HepG2 (cell line): ENCODE results near the gene HTD2. TPM values are rescaled to one million over a fixed set of nuclear protein-coding genes. Genes with fewer than 3 reads are reported as not detected.

Source experiments
- ATAC-seq: fragments of 200-7000 bp; cut with Tn5 transposase; 3 replicates; pipeline ENCODE4 v1.9.1; 2020; ENCODE audit warnings: mild to moderate bottlenecking, moderate library complexity
- BruUV-seq: library from RNA; stranded (reverse); fragments of 400-500 nt; replicated peaks from 2 replicates; lab custom pipeline; 2021; lab: Mats Ljungman, UMichigan
- CTCF ChIA-PET: fragments of 300-600 bp; formaldehyde crosslinking; extraction: SDS; loops from one replicate; lab custom pipeline; 2021; ENCODE audit warnings: low total read pairs, inconsistent platforms, low intra/inter-chr PET ratio; lab: Yijun Ruan, JAX
- POLR2A ChIA-PET: fragments of 350-600 bp; sonication (Branson Sonifier 250); formaldehyde crosslinking; loops from one replicate; lab custom pipeline; 2020; ENCODE audit warnings: antibody characterized with exemption, inconsistent platforms; lab: Yijun Ruan, JAX
- DNase-seq: peaks from one replicate; pipeline ENCODE4 v3.0.0-alpha.2; 2015; ENCODE audit warnings: low spot score
- FAIRE-seq: peaks from 3 replicates; lab custom pipeline; 2011; peaks lifted over from hg19 to GRCh38; lab: Jason Lieb, UNC
- H2AFZ ChIP-seq: one replicate; pipeline ENCODE4 v1.6.1; 2011; ENCODE audit warnings: low read length, inconsistent platforms
- H3K27ac ChIP-seq: fragments of 300-600 bp; 3 replicates; pipeline ENCODE4 v1.8.0; 2011; ENCODE audit warnings: mixed run types, mild to moderate bottlenecking, mixed read lengths, low read length, inconsistent platforms; ENCODE audit not compliant: insufficient read depth; ENCODE audit errors: extremely low read length
- H3K27me3 ChIP-seq, 2 experiments: fragments of 200-600 bp in 1 of 2; 2 replicates in 1 of 2; 3 replicates in 1 of 2; pipeline versions ENCODE4 v1.6.0 to v1.8.0; 2011; ENCODE audit warnings: low read length in 2 of 2, mild to moderate bottlenecking in 2 of 2, moderate library complexity in 2 of 2, inconsistent platforms in 1 of 2; ENCODE audit not compliant: insufficient read depth in 2 of 2, control insufficient read depth in 1 of 2
- H3K36me3 ChIP-seq, 2 experiments: fragments of 200-600 bp in 1 of 2; replicated peaks in 1 of 2; 2 replicates in 1 of 2; 3 replicates in 1 of 2; pipeline versions ENCODE4 v1.5.1 to v1.8.0; 2011; ENCODE audit warnings: low read length in 2 of 2, inconsistent platforms in 1 of 2; ENCODE audit not compliant: insufficient read depth in 2 of 2, control insufficient read depth in 1 of 2
- H3K4me1 ChIP-seq: 2 replicates; pipeline ENCODE4 v1.5.1; 2012; ENCODE audit warnings: low read length, inconsistent platforms; ENCODE audit not compliant: insufficient read depth
- H3K4me2 ChIP-seq: 2 replicates; pipeline ENCODE4 v1.6.0; 2011; ENCODE audit warnings: low read depth, low read length, inconsistent platforms
- H3K4me3 ChIP-seq, 3 experiments: fragments of 200-600 bp in 1 of 3; sonication (generic), shearing (Covaris generic) in 1 of 3; replicated peaks in 1 of 3; 2 replicates each; pipeline ENCODE4 v1.5.1; 2011 to 2016; ENCODE audit warnings: low read length in 3 of 3, inconsistent platforms in 2 of 3, low read depth in 2 of 3, mild to moderate bottlenecking in 2 of 3, control low read depth in 1 of 3, mixed read lengths in 1 of 3; ENCODE audit not compliant: insufficient read depth in 1 of 3
- H3K79me2 ChIP-seq: one replicate; pipeline ENCODE4 v1.6.1; 2011; ENCODE audit warnings: low read length, inconsistent platforms; ENCODE audit not compliant: insufficient read depth
- H3K9ac ChIP-seq: 2 replicates; pipeline ENCODE4 v1.6.0; 2011; ENCODE audit warnings: mild to moderate bottlenecking, low read depth, low read length, inconsistent platforms; ENCODE audit not compliant: insufficient read depth
- H3K9me3 ChIP-seq: 2 replicates; pipeline ENCODE4 v1.5.1; 2012; ENCODE audit warnings: mild to moderate bottlenecking, low read length
- H4K20me1 ChIP-seq: 2 replicates; pipeline ENCODE4 v1.6.0; 2011; ENCODE audit warnings: inconsistent platforms, mild to moderate bottlenecking, low read length, moderate library complexity; ENCODE audit not compliant: insufficient read depth
- AKAP8 ChIP-seq: sonication (generic); formaldehyde crosslinking; IDR thresholded peaks from 2 replicates; pipeline ENCODE4 v1.5.1; 2020; ENCODE audit warnings: mild to moderate bottlenecking, missing genetic modification reagents
- GABPA ChIP-seq, 2 experiments: IDR thresholded peaks; 2 replicates each; pipeline ENCODE4 v1.6.1; 2011 to 2016; ENCODE audit warnings: low read depth in 2 of 2, low read length in 1 of 2, missing biosample characterization in 1 of 2, missing genetic modification characterization in 1 of 2
- GABPB1 ChIP-seq: IDR thresholded peaks from 2 replicates; pipeline ENCODE4 v1.6.1; 2016; ENCODE audit warnings: mild to moderate bottlenecking, missing genetic modification reagents, moderate library complexity, missing compliant biosample characterization
- NFE2L2 ChIP-seq: fragments of 150-350 bp; IDR thresholded peaks from 2 replicates; pipeline ENCODE4 v1.6.1; 2014; ENCODE audit warnings: low read length
- SRSF9 ChIP-seq: fragments of 200-400 bp; formaldehyde crosslinking; IDR thresholded peaks from 2 replicates; pipeline ENCODE4 v1.6.1; 2018; ENCODE audit warnings: borderline replicate concordance, mild to moderate bottlenecking, low read depth, low read length; ENCODE audit not compliant: insufficient read depth, poor library complexity, severe bottlenecking
- ZNF30 ChIP-seq: sonication (generic); formaldehyde crosslinking; IDR thresholded peaks from 2 replicates; pipeline ENCODE4 v1.5.0; 2020; ENCODE audit warnings: mild to moderate bottlenecking, missing genetic modification reagents
- ZNF34 ChIP-seq: sonication (generic); formaldehyde crosslinking; IDR thresholded peaks from 2 replicates; pipeline ENCODE4 v1.4.0; 2020; ENCODE audit warnings: mild to moderate bottlenecking, missing genetic modification reagents, borderline replicate concordance
- ZNF550 ChIP-seq: sonication (generic); formaldehyde crosslinking; IDR thresholded peaks from 2 replicates; pipeline ENCODE4 v1.4.0; 2020; ENCODE audit warnings: mild to moderate bottlenecking, missing genetic modification reagents, borderline replicate concordance
- WGBS: methylation state at CpG from one replicate; pipeline ENCODE4 v1.1.6; 2017; ENCODE audit warnings: low lambda C conversion rate; 5-methylcytosine and 5-hydroxymethylcytosine counted together
- in situ Hi-C: cut with HindIII; loops from 2 replicates; pipeline ENCODE4 v1.10.0; 2017; ENCODE audit warnings: low pct_unique_long_range_greater_than_20kb; ENCODE audit not compliant: extremely low pct_ligation_motif_present
- intact Hi-C: fragments of 100-400 bp; cut with micrococcal nuclease; formaldehyde crosslinking; loops from one replicate; pipeline ENCODE4 v1.10.0; 2022; ENCODE audit not compliant: unreplicated experiment
- polyA plus RNA-seq, 8 experiments: library from polyadenylated mRNA; depleted of rRNA in 3 of 8; stranded (reverse) in 7 of 8; unstranded in 1 of 8; fragments of >200 nt; fragmentation: Illumina TruSeq in 4 of 8; extraction: Trizol in 4 of 8; gene quantifications; 2 replicates each; pipeline versions ENCODE4 v1.2.1 to v1.2.3, GENCODE V29; 2011 to 2016; ENCODE audit warnings: low read depth in 4 of 8, missing spikeins in 1 of 8, mixed read lengths in 1 of 8; ENCODE audit not compliant: insufficient read depth in 1 of 8
- total RNA-seq, 5 experiments: library from RNA; depleted of rRNA; stranded (reverse); fragments of >200 nt; fragmentation: Illumina TruSeq; extraction: Trizol; gene quantifications; 2 replicates each; pipeline ENCODE4 v1.2.3, GENCODE V29; 2016; ENCODE audit warnings: low read depth in 1 of 5
- TF ChIP-seq, protein P1 (sequence below): sonication (generic); formaldehyde crosslinking; conservative IDR thresholded peaks from 2 replicates; pipeline ENCODE4 v1.8.0; 2022; ENCODE audit warnings: mild to moderate bottlenecking, moderate library complexity, missing genetic modification reagents
- TF ChIP-seq, protein P2 (sequence below): sonication (generic); formaldehyde crosslinking; IDR thresholded peaks from 2 replicates; pipeline ENCODE4 v1.5.0; 2020; ENCODE audit warnings: missing genetic modification reagents
- TF ChIP-seq, protein P3 (sequence below), 2 experiments: sonication (generic) in 1 of 2; formaldehyde crosslinking in 1 of 2; IDR thresholded peaks; 2 replicates each; pipeline versions ENCODE4 v1.5.1 to v1.6.1; 2011 to 2020; ENCODE audit warnings: borderline replicate concordance in 1 of 2, low read depth in 1 of 2, low read length in 1 of 2, mild to moderate bottlenecking in 1 of 2, missing genetic modification reagents in 1 of 2, moderate library complexity in 1 of 2
- TF ChIP-seq, protein P4 (sequence below): sonication (generic); formaldehyde crosslinking; IDR thresholded peaks from 2 replicates; pipeline ENCODE4 v1.8.1; 2023; ENCODE audit warnings: mild to moderate bottlenecking, moderate library complexity, missing genetic modification reagents

Gene HTD2
- total and polyA plus RNA-seq, 2 of the 13 experiments (the other 11 are each of a cell fraction or from before 2014, with no cell fraction given) = 8.6 to 13.7 TPM

DNA sequence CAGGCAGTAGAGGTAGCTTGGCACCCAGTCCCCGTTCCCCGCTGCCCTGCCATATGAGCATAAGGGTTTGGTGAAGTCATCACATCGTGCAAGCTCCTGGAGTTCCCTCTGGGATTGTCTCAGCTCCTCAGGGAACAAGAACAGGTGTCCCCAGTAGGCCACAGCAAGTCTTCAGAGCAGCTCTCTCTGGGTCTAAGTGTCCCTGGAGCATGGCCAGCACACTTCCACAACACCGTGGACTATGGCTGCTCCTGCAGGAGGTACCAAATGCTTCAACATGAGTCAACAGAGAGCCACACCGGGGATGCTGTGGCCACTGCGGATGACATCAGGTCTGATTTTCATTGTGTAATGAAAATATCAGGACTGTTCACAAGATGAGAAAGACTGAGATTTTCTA, 45.6 kb upstream of the HTD2 start:
- DNase-seq = no peak
- no TSS peak for BruUV-seq
- 96% methylated on average over 3 of the region's 6 CpGs for WGBS
- CTCF ChIA-PET = no interaction called here
- in situ Hi-C loops = no loop called here
- Histone ChIP-seq H3K4me2 (no peak overlapping the region), H3K27me3 (no peaks in the 10 kb centered on the region), H3K4me3 (no peak overlapping the region), H3K9ac (no peak overlapping the region), H3K9me3 (no peaks in the 10 kb centered on the region), H3K4me1 (no peaks in the 10 kb centered on the region), H2AFZ (no peak overlapping the region), H3K79me2 (no peaks in the 10 kb centered on the region), H3K36me3 (peaks cover 5 to 16% of the 10 kb centered on the region in 2 experiments), H4K20me1 (no peaks in the 10 kb centered on the region), H3K27ac (no peak overlapping the region)
- POLR2A ChIA-PET = no interaction called here
- no peak for ATAC-seq
- intact Hi-C loops = no loop called here
- no peak for FAIRE-seq
- TF ChIP-seq GABPB1 (CRISPR knock-in tag) (no peak), NFE2L2 (no peak), AKAP8 (CRISPR knock-in tag) (no peak), ZNF550 (CRISPR knock-in tag) (no peak), ZNF34 (no peak), ZNF30 (no peak), SRSF9 (no peak), GABPA (IDR thresholded peaks at IDR 0.05; ENCODE audit: low read depth, low read length) (no peak), GABPA (CRISPR knock-in tag; IDR thresholded peaks at IDR 0.05; ENCODE audit: low read depth) (no peak)
- TF ChIP-seq, protein P1, sequence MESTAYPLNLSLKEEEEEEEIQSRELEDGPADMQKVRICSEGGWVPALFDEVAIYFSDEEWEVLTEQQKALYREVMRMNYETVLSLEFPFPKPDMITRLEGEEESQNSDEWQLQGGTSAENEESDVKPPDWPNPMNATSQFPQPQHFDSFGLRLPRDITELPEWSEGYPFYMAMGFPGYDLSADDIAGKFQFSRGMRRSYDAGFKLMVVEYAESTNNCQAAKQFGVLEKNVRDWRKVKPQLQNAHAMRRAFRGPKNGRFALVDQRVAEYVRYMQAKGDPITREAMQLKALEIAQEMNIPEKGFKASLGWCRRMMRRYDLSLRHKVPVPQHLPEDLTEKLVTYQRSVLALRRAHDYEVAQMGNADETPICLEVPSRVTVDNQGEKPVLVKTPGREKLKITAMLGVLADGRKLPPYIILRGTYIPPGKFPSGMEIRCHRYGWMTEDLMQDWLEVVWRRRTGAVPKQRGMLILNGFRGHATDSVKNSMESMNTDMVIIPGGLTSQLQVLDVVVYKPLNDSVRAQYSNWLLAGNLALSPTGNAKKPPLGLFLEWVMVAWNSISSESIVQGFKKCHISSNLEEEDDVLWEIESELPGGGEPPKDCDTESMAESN (CRISPR knock-in tag) = no peak
- TF ChIP-seq, protein P2, sequence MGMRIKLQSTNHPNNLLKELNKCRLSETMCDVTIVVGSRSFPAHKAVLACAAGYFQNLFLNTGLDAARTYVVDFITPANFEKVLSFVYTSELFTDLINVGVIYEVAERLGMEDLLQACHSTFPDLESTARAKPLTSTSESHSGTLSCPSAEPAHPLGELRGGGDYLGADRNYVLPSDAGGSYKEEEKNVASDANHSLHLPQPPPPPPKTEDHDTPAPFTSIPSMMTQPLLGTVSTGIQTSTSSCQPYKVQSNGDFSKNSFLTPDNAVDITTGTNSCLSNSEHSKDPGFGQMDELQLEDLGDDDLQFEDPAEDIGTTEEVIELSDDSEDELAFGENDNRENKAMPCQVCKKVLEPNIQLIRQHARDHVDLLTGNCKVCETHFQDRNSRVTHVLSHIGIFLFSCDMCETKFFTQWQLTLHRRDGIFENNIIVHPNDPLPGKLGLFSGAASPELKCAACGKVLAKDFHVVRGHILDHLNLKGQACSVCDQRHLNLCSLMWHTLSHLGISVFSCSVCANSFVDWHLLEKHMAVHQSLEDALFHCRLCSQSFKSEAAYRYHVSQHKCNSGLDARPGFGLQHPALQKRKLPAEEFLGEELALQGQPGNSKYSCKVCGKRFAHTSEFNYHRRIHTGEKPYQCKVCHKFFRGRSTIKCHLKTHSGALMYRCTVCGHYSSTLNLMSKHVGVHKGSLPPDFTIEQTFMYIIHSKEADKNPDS (CRISPR knock-in tag) = no peak
- TF ChIP-seq, protein P3, sequence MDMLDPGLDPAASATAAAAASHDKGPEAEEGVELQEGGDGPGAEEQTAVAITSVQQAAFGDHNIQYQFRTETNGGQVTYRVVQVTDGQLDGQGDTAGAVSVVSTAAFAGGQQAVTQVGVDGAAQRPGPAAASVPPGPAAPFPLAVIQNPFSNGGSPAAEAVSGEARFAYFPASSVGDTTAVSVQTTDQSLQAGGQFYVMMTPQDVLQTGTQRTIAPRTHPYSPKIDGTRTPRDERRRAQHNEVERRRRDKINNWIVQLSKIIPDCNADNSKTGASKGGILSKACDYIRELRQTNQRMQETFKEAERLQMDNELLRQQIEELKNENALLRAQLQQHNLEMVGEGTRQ (IDR thresholded peaks at IDR 0.05; ENCODE audit: low read depth, low read length) = no peak
- TF ChIP-seq, protein P3 (CRISPR knock-in tag; IDR thresholded peaks at IDR 0.05; ENCODE audit: borderline replicate concordance) = no peak
- TF ChIP-seq, protein P4, sequence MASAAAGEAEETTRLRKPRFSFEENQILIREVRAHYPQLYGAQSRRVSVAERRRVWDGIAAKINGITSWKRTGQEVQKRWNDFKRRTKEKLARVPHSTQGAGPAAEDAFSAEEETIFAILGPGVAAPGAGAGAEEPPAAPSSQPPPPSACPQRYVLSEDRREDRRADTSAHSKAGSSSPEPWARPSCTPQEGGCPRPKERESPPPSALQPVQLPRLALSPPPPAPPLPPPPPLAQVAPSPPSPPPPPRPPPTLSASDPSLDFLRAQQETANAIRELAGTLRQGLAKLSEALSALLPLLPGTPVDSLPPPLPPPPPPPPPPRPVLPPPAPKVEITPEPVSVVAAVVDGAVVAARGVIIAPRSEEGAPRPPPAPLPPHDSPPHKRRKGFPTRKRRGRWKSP (CRISPR knock-in tag) = no peak
